GM12878 (cell line): Measurements from ENCODE around the gene TBC1D12.

Experiments
- EZH2 ChIP-seq: IDR thresholded peaks from 2 replicates; pipeline ENCODE4 v1.6.1; 2012; ENCODE audit warnings: low read depth, mild to moderate bottlenecking, control low read depth, inconsistent platforms, low read length, borderline replicate concordance; ENCODE audit not compliant: control insufficient read depth
- GABPA ChIP-seq: IDR thresholded peaks from 2 replicates; pipeline ENCODE4 v1.6.1; 2014; ENCODE audit warnings: antibody characterized with exemption, low read depth, mild to moderate bottlenecking, inconsistent platforms
- REST ChIP-seq: IDR thresholded peaks from 2 replicates; pipeline ENCODE4 v1.6.1; 2012; ENCODE audit warnings: mild to moderate bottlenecking, low read depth, low read length
- USF2 ChIP-seq: IDR thresholded peaks from 2 replicates; pipeline ENCODE4 v1.6.1; 2011; ENCODE audit warnings: low read depth, low read length, improper control_type of control experiment, borderline replicate concordance
- YY1 ChIP-seq: IDR thresholded peaks from 2 replicates; pipeline ENCODE4 v1.6.1; 2011; ENCODE audit warnings: low read depth, mild to moderate bottlenecking, low read length
- ZNF24 ChIP-seq: fragments of 450-650 bp; IDR thresholded peaks from 2 replicates; pipeline ENCODE4 v1.6.1; 2017; ENCODE audit warnings: antibody characterized with exemption, mild to moderate bottlenecking
- TF ChIP-seq, protein P1 (sequence below): IDR thresholded peaks from 2 replicates; pipeline ENCODE4 v1.6.1; 2011; ENCODE audit warnings: low read depth, mild to moderate bottlenecking, low read length, moderate library complexity, borderline replicate concordance; ENCODE audit errors: extremely low read depth
- TF ChIP-seq, protein P2 (sequence below): IDR thresholded peaks from 2 replicates; pipeline ENCODE4 v1.6.1; 2012; ENCODE audit warnings: low read depth, low read length, improper control_type of control experiment
- TF ChIP-seq, protein P3 (sequence below): fragments of 450-650 bp; IDR thresholded peaks from 2 replicates; pipeline ENCODE4 v1.6.1; 2017; ENCODE audit warnings: mild to moderate bottlenecking

DNA sequence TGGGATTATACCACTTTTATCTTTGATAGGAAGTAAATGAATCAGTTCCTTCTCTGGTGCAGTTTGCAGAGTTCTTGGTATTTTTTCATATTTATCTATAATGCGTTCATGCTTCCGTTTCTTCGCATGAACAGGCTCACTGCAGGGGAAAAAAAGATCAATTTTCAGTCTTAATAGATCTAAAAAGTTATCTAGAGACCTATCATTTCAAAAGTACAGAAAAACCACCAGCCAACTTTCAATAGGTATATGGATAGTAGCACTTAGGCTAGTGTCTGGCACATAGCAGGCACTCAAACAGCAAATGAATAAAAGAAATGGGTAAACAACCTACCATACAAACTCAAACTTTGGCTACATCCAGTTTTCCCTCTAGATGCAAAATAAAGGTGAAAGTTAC lies 45.1 kb upstream of the TBC1D12 start:
- TF ChIP-seq, protein P1, sequence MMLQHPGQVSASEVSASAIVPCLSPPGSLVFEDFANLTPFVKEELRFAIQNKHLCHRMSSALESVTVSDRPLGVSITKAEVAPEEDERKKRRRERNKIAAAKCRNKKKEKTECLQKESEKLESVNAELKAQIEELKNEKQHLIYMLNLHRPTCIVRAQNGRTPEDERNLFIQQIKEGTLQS = no peak
- TF ChIP-seq YY1 (no peak), EZH2 (no peak), ZNF24 (no peak), USF2 (no peak), REST (no peak), GABPA (no peak)
- TF ChIP-seq, protein P2, sequence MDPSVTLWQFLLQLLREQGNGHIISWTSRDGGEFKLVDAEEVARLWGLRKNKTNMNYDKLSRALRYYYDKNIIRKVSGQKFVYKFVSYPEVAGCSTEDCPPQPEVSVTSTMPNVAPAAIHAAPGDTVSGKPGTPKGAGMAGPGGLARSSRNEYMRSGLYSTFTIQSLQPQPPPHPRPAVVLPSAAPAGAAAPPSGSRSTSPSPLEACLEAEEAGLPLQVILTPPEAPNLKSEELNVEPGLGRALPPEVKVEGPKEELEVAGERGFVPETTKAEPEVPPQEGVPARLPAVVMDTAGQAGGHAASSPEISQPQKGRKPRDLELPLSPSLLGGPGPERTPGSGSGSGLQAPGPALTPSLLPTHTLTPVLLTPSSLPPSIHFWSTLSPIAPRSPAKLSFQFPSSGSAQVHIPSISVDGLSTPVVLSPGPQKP = no peak
- TF ChIP-seq, protein P3, sequence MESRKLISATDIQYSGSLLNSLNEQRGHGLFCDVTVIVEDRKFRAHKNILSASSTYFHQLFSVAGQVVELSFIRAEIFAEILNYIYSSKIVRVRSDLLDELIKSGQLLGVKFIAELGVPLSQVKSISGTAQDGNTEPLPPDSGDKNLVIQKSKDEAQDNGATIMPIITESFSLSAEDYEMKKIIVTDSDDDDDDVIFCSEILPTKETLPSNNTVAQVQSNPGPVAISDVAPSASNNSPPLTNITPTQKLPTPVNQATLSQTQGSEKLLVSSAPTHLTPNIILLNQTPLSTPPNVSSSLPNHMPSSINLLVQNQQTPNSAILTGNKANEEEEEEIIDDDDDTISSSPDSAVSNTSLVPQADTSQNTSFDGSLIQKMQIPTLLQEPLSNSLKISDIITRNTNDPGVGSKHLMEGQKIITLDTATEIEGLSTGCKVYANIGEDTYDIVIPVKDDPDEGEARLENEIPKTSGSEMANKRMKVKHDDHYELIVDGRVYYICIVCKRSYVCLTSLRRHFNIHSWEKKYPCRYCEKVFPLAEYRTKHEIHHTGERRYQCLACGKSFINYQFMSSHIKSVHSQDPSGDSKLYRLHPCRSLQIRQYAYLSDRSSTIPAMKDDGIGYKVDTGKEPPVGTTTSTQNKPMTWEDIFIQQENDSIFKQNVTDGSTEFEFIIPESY = no peak
